GM12878 (cell line): ENCODE results near the gene SCAMP4. TPM values are rescaled to one million over a fixed set of nuclear protein-coding genes. Genes with fewer than 3 reads are reported as not detected.

Experiments
- ATAC-seq: fragments of 200-7000 bp; cut with Tn5 transposase; 3 replicates; pipeline ENCODE4 v1.9.1; 2020; ENCODE audit warnings: mild to moderate bottlenecking, moderate library complexity
- BruUV-seq: library from RNA; stranded (reverse); fragments of 400-500 nt; replicated peaks from 2 replicates; lab custom pipeline; 2021; lab: Mats Ljungman, UMichigan
- CTCF ChIA-PET: fragments of 300-600 bp; sonication (Branson Sonifier 250); formaldehyde crosslinking; extraction: SDS; loops from one replicate; lab custom pipeline; 2021; ENCODE audit warnings: inconsistent platforms; lab: Yijun Ruan, JAX
- POLR2A ChIA-PET: fragments of 350-600 bp; formaldehyde crosslinking; extraction: SDS; loops from one replicate; lab custom pipeline; 2021; ENCODE audit warnings: inconsistent platforms; lab: Charles Lee
- RAD21 ChIA-PET: fragments of 300-600 bp; sonication (Branson Sonifier 250); formaldehyde crosslinking; loops from one replicate; lab custom pipeline; 2023; ENCODE audit warnings: antibody characterized with exemption; ENCODE audit not compliant: unreplicated experiment; lab: Charles Lee
- SMC1A ChIA-PET: fragments of 300-600 bp; sonication (Branson Sonifier 250); formaldehyde crosslinking; loops from one replicate; lab custom pipeline; 2023; ENCODE audit not compliant: unreplicated experiment, uncharacterized antibody; lab: Charles Lee
- DNase-seq: peaks from one replicate; pipeline ENCODE4 v3.0.0-alpha.2; 2011; ENCODE audit warnings: low read depth, low spot score
- FAIRE-seq: peaks from 3 replicates; lab custom pipeline; 2011; peaks lifted over from hg19 to GRCh38; lab: Jason Lieb, UNC
- H2AFZ ChIP-seq: 2 replicates; pipeline ENCODE4 v1.6.0; 2011; ENCODE audit warnings: low read depth, low read length, control low read depth; ENCODE audit not compliant: control insufficient read depth
- H3K27ac ChIP-seq: 2 replicates; pipeline ENCODE4 v1.5.1; 2011; ENCODE audit warnings: control low read depth; ENCODE audit not compliant: control insufficient read depth, insufficient read depth
- H3K27me3 ChIP-seq, 2 experiments: replicated peaks in 1 of 2; 2 replicates each; pipeline versions ENCODE4 v1.6.0 to v1.6.1; 2011; ENCODE audit warnings: low read length in 1 of 2; ENCODE audit not compliant: control insufficient read depth in 2 of 2, insufficient read depth in 2 of 2
- H3K36me3 ChIP-seq, 2 experiments: 2 replicates each; pipeline ENCODE4 v1.5.1; 2011; ENCODE audit warnings: low read length in 1 of 2; ENCODE audit not compliant: control insufficient read depth in 2 of 2, insufficient read depth in 2 of 2
- H3K4me1 ChIP-seq: 2 replicates; pipeline ENCODE4 v1.6.1; 2011; ENCODE audit warnings: mild to moderate bottlenecking, low read length, moderate library complexity, mixed read lengths; ENCODE audit not compliant: control insufficient read depth, insufficient read depth
- H3K4me2 ChIP-seq: 2 replicates; pipeline ENCODE4 v1.6.0; 2011; ENCODE audit warnings: control low read depth; ENCODE audit not compliant: control insufficient read depth, insufficient read depth
- H3K4me3 ChIP-seq: fragments of 200-600 bp; sonication (generic); 2 replicates; pipeline ENCODE4 v1.5.1; 2016
- H3K79me2 ChIP-seq: 2 replicates; pipeline ENCODE4 v1.6.0; 2011; ENCODE audit warnings: low read length; ENCODE audit not compliant: control insufficient read depth, insufficient read depth
- H3K9ac ChIP-seq: 2 replicates; pipeline ENCODE4 v1.8.0; 2011; ENCODE audit warnings: low read length, control low read depth, mixed read lengths; ENCODE audit not compliant: control insufficient read depth, insufficient read depth
- H3K9me3 ChIP-seq: replicated peaks from 3 replicates; pipeline ENCODE4 v1.5.1; 2011; ENCODE audit warnings: mild to moderate bottlenecking, low read length; ENCODE audit not compliant: control insufficient read depth, insufficient read depth
- H4K20me1 ChIP-seq: 2 replicates; pipeline ENCODE4 v1.6.0; 2011; ENCODE audit not compliant: control insufficient read depth, insufficient read depth
- CREB1 ChIP-seq: IDR thresholded peaks from 2 replicates; pipeline ENCODE4 v1.6.1; 2012; ENCODE audit warnings: low read depth, mild to moderate bottlenecking, inconsistent platforms
- CTCF ChIP-seq, 3 experiments: IDR thresholded peaks in 2 of 3; conservative IDR thresholded peaks in 1 of 3; 2 replicates each; pipeline ENCODE4 v1.5.1; 2011; ENCODE audit warnings: low read depth in 3 of 3, low read length in 3 of 3, mild to moderate bottlenecking in 3 of 3, control low read depth in 2 of 3, moderate library complexity in 2 of 3, inconsistent platforms in 1 of 3, mixed read lengths in 1 of 3; ENCODE audit not compliant: control insufficient read depth in 2 of 3, insufficient read depth in 1 of 3; ENCODE audit errors: extremely low read depth in 1 of 3
- EGR1 ChIP-seq, 2 experiments: IDR thresholded peaks; 1 replicate in 1 of 2; 2 replicates in 1 of 2; pipeline ENCODE4 v1.6.1; 2011 to 2012; ENCODE audit warnings: low read depth in 2 of 2, low read length in 2 of 2, borderline replicate concordance in 1 of 2, mild to moderate bottlenecking in 1 of 2, moderate library complexity in 1 of 2
- HDGF ChIP-seq: fragments of 450-650 bp; IDR thresholded peaks from 2 replicates; pipeline ENCODE4 v1.6.1; 2016; ENCODE audit warnings: antibody characterized with exemption
- IKZF2 ChIP-seq, 2 experiments: fragments of 450-650 bp; IDR thresholded peaks; 2 replicates each; pipeline ENCODE4 v1.6.1; 2017; ENCODE audit warnings: mild to moderate bottlenecking in 2 of 2, moderate library complexity in 2 of 2
- MEF2B ChIP-seq: fragments of 450-650 bp; IDR thresholded peaks from 2 replicates; pipeline ENCODE4 v1.6.1; 2018; ENCODE audit warnings: mild to moderate bottlenecking, moderate library complexity; ENCODE audit not compliant: partially characterized antibody, poor library complexity, severe bottlenecking
- MLLT1 ChIP-seq: fragments of 450-650 bp; IDR thresholded peaks from 2 replicates; pipeline ENCODE4 v1.6.1; 2016; ENCODE audit warnings: mild to moderate bottlenecking
- PAX5 ChIP-seq: IDR thresholded peaks from 2 replicates; pipeline ENCODE4 v1.6.1; 2011; ENCODE audit warnings: low read depth, low read length, borderline replicate concordance
- POLR2A ChIP-seq: IDR thresholded peaks from 2 replicates; pipeline ENCODE4 v1.6.1; 2011; ENCODE audit warnings: low read depth, mild to moderate bottlenecking, low read length
- SMARCA5 ChIP-seq: fragments of 450-650 bp; IDR thresholded peaks from 2 replicates; pipeline ENCODE4 v1.6.1; 2017; ENCODE audit warnings: mild to moderate bottlenecking
- ZSCAN29 ChIP-seq: fragments of 450-650 bp; IDR thresholded peaks from 2 replicates; pipeline ENCODE4 v1.6.1; 2017; ENCODE audit warnings: mild to moderate bottlenecking, moderate library complexity
- WGBS: methylation state at CpG from one replicate; pipeline ENCODE4 v1.1.6; 2016; ENCODE audit warnings: low lambda C conversion rate; ENCODE audit not compliant: insufficient replicate concordance, insufficient coverage; ENCODE audit errors: missing lambda C conversion rate; 5-methylcytosine and 5-hydroxymethylcytosine counted together
- in situ Hi-C: fragments of 300-500 bp; cut with MboI; formaldehyde crosslinking; loops from 9 replicates; pipeline ENCODE4 v1.14.3; 2018; ENCODE audit warnings: mixed read lengths
- intact Hi-C: fragments of 100-400 bp; cut with micrococcal nuclease; formaldehyde crosslinking; loops from one replicate; pipeline ENCODE4 v1.14.2; 2022; ENCODE audit not compliant: unreplicated experiment
- polyA plus RNA-seq, 11 experiments: library from polyadenylated mRNA; depleted of rRNA in 4 of 11; unstranded in 6 of 11; stranded (reverse) in 5 of 11; fragments of >200 nt; fragmentation: Nextera tagmentation in 4 of 11; fragmentation: Illumina TruSeq in 1 of 11; extraction: Ambion mirVana in 4 of 11; extraction: Trizol in 1 of 11; gene quantifications; 1 replicate in 1 of 11; 2 replicates in 10 of 11; pipeline versions ENCODE4 v1.2.1 to v1.2.3, GENCODE V29; 2011 to 2016; ENCODE audit warnings: inconsistent platforms in 2 of 11, missing spikeins in 2 of 11, low read depth in 1 of 11
- total RNA-seq, 4 experiments: library from RNA; depleted of rRNA in 3 of 4; stranded (reverse); fragments of >200 nt in 3 of 4; fragmentation: Illumina TruSeq in 1 of 4; extraction: Trizol in 1 of 4; gene quantifications; 2 replicates each; pipeline versions ENCODE4 v1.2.1 to v1.2.3, GENCODE V29; 2013 to 2021

SCAMP4 gene
- total and polyA plus RNA-seq, 10 of the 15 experiments (the other 5 are each of a cell fraction or from before 2014, with no cell fraction given): 0.63 to 34.7 (median 12.8) TPM

GRCh38 chr19:1941146-1942077 is 36.2 kb downstream of the SCAMP4 start, which contains the start of gene CSNK1G2:
TSS of gene CSNK1G2 (plus strand) at chr19:1941172. CDS start at chr19:1969773, 28,601 bp downstream.
- peaks cover 13% of the 10 kb centered on the region for H3K4me1 ChIP-seq
- peak within 1 kb of the TSS; percentile 80 for H3K27ac ChIP-seq
- no peak for DNase-seq

More at GRCh38 chr19:1941146-1942077, 36.2 kb downstream of the SCAMP4 start, which contains the start of gene CSNK1G2:
- H3K4me3 ChIP-seq: peak within 1 kb of the TSS; percentile 98
- BruUV-seq: no TSS peak
- 2% methylated on average over 36 of the region's 97 CpGs for WGBS
- H4K20me1 ChIP-seq: peaks cover 5% of the 10 kb centered on the region; the same call in 1 of the 2 replicates
- peak within 1 kb of the TSS; percentile 96 for H3K4me2 ChIP-seq
- H3K9me3 ChIP-seq: no peaks in the 10 kb centered on the region
- ChIA-PET POLR2A (interaction anchor here (1.0 to 2.3 kb wide), 3 partner anchors 9 to 119 kb away, joined by 4 to 15 read pairs (median 5); no protein-coding TSS in a partner anchor), SMC1A (interaction anchor here (1.1 to 1.7 kb wide), 2 partner anchors 41 to 146 kb away, joined by 3 to 6 read pairs; no protein-coding TSS in a partner anchor), CTCF (interaction anchor here (0.5 to 2.5 kb wide), 6 partner anchors 8 to 397 kb away, joined by 3 to 10 read pairs (median 3); no protein-coding TSS in a partner anchor), RAD21 (interaction anchor here (1.1 to 1.2 kb wide), 2 partner anchors 37 to 44 kb away, joined by 3 to 5 read pairs; no protein-coding TSS in a partner anchor)
- H3K79me2 ChIP-seq: peaks cover 53% of the 10 kb centered on the region
- in situ Hi-C loops: no loop called here
- peak within 1 kb of the TSS; percentile 84 for H3K9ac ChIP-seq
- peak within 1 kb of the TSS; percentile 89 for H2AFZ ChIP-seq
- TF ChIP-seq CREB1 (no peak), MLLT1 (0 out of 2 replicates have a peak, but pooled peaks have one; percentile 54), POLR2A (no peak; the same call in 1 of the 2 replicates), ZSCAN29 (no peak), IKZF2 (IDR thresholded peaks at IDR 0.05) (no peak), SMARCA5 (peak; percentile 67; the same call in 1 of the 2 replicates), MEF2B (peak; percentile 69), PAX5 (0 out of 2 replicates have a peak, but pooled peaks have one; percentile 21), HDGF (peak; percentile 77; the same call in 1 of the 2 replicates), CTCF (IDR thresholded peaks at IDR 0.05 in 2 of 3, conservative IDR thresholded peaks at IDR 0.05 in 1 of 3; ENCODE audit: control insufficient read depth in 2 of 3, extremely low read depth in 1 of 3, insufficient read depth in 1 of 3, low read depth in 3 of 3, low read length in 3 of 3) (peak in 2 of 3 experiments; percentile 18 to 48; a peak in 3 of 6 replicates), EGR1 (IDR thresholded peaks at IDR 0.05; ENCODE audit: borderline replicate concordance in 1 of 2, low read depth in 2 of 2, low read length in 2 of 2) (peak in 1 of 2 experiments; percentile 66; a peak in 2 of 3 replicates)
- no peaks in the 10 kb centered on the region for H3K36me3 ChIP-seq
- no peaks in the 10 kb centered on the region for H3K27me3 ChIP-seq
- intact Hi-C loops: no loop called here
- FAIRE-seq (no peak), ATAC-seq (peak; percentile 3; the same call in 2 of the 3 replicates)
